GM19463 (cell line): ENCODE measurements around the gene DNM1.
"Not testable (repeated sequence)": the region's sequence is repeated elsewhere in the genome, so short reads cannot be mapped to it uniquely, and the experiment has no call there.

Experiments used
- ATAC-seq: cut with Tn5 transposase; IDR thresholded peaks from one replicate; pipeline ENCODE4 v1.9.1; 2021; ENCODE audit warnings: mild to moderate bottlenecking, moderate library complexity; ENCODE audit not compliant: unreplicated experiment

DNM1 gene

GRCh38 chr9:128175726-128176125, 27.5 kb upstream of the DNM1 start:
- no peak for ATAC-seq

GRCh38 chr9:128178806-128179431, 24.3 kb upstream of the DNM1 start:
- no peak for ATAC-seq

- ATAC-seq, result no peak
Measured at GRCh38 chr9:128180001-128180400, 23.2 kb upstream of the DNM1 start.

- no peak for ATAC-seq
Measured at GRCh38 chr9:128180447-128180846, 22.7 kb upstream of the DNM1 start.

GRCh38 chr9:128181480-128181879, 21.7 kb upstream of the DNM1 start:
- ATAC-seq, result not testable (repeated sequence)

GRCh38 chr9:128182893-128183588, 20.1 kb upstream of the DNM1 start:
- no peak for ATAC-seq

GRCh38 chr9:128185979-128186965, 16.9 kb upstream of the DNM1 start:
- ATAC-seq, result no peak

GRCh38 chr9:128187361-128187760, 15.8 kb upstream of the DNM1 start:
- no peak for ATAC-seq

- no peak for ATAC-seq
Measured at GRCh38 chr9:128188209-128188608, 15.0 kb upstream of the DNM1 start.

- no peak for ATAC-seq
Measured at GRCh38 chr9:128190013-128190412, 13.2 kb upstream of the DNM1 start.

- ATAC-seq, result no peak
Measured at GRCh38 chr9:128190516-128191405, 12.4 kb upstream of the DNM1 start.

- ATAC-seq, result peak; percentile 86
Measured at GRCh38 chr9:128191406-128192046, 11.7 kb upstream of the DNM1 start, which contains the start of gene CIZ1. Gene CIZ1 (minus strand): TSS chr9:128191572. CDS start chr9:128190857, 715 bp downstream.

- no peak for ATAC-seq
Measured at GRCh38 chr9:128192601-128193371, 10.4 kb upstream of the DNM1 start.

- no peak for ATAC-seq
Measured at GRCh38 chr9:128193469-128194096, 9.6 kb upstream of the DNM1 start.

GRCh38 chr9:128201441-128202369, 1.5 kb upstream of the DNM1 start:
- no peak for ATAC-seq

- no peak for ATAC-seq
Measured at GRCh38 chr9:128202648-128203023, 543 bp upstream of the DNM1 start.

- ATAC-seq, result no peak
Measured at GRCh38 chr9:128203707-128204551, 750 bp downstream of the DNM1 start.
